Measurements from ENCODE around the gene PRKCH.

PRKCH gene

GRCh38 chr14:61321385-61322010, at the start of gene PRKCH:
Gene PRKCH (plus strand): TSS chr14:61321579. CDS start chr14:61322102, 523 bp downstream.
- Mint-ChIP-seq H3K27me3 (no peaks in the 10 kb centered on the region), H3K9me3 (peaks cover 2% of the 10 kb centered on the region), H3K4me1 (peaks cover 27% of the 10 kb centered on the region), H3K27ac (peak within 1 kb of the TSS; percentile 89), H3K4me3 (peak within 1 kb of the TSS; percentile 87), H3K36me3 (peaks cover 37% of the 10 kb centered on the region)
- CTCF ChIA-PET = interaction anchor here (0.8 to 3.8 kb wide), 8 partner anchors 9 to 181 kb away, joined by 3 to 14 read pairs (median 4); no protein-coding TSS in a partner anchor
- DNase-seq = peak; percentile 94

GRCh38 chr14:61277232-61277631, 44.1 kb upstream of the PRKCH start:
- Mint-ChIP-seq H3K4me3 (no peak overlapping the region), H3K27ac (no peak overlapping the region), H3K36me3 (no peaks in the 10 kb centered on the region), H3K27me3 (peaks cover 54% of the 10 kb centered on the region), H3K4me1 (peaks cover 20% of the 10 kb centered on the region), H3K9me3 (no peaks in the 10 kb centered on the region)
- CTCF ChIA-PET = interaction anchor here (0.8 kb wide), 1 partner anchor 8 kb away, joined by 3 read pairs; no protein-coding TSS in a partner anchor
- no peak for DNase-seq

- H3K9me3 Mint-ChIP-seq = no peaks in the 10 kb centered on the region
- CTCF ChIA-PET = no interaction called here
- no peaks in the 10 kb centered on the region for H3K36me3 Mint-ChIP-seq
- H3K4me1 Mint-ChIP-seq = peaks cover 20% of the 10 kb centered on the region
- H3K4me3 Mint-ChIP-seq = no peak overlapping the region
- H3K27me3 Mint-ChIP-seq = peaks cover 51% of the 10 kb centered on the region
- no peak for DNase-seq
- H3K27ac Mint-ChIP-seq = no peak overlapping the region
These were observed 43.6 kb upstream of the PRKCH start for GRCh38 chr14:61277784-61278183.

GRCh38 chr14:61279082-61279481, 42.3 kb upstream of the PRKCH start:
- peaks cover 28% of the 10 kb centered on the region for H3K4me1 Mint-ChIP-seq
- no peaks in the 10 kb centered on the region for H3K36me3 Mint-ChIP-seq
- no peak for DNase-seq
- H3K27ac Mint-ChIP-seq = no peak overlapping the region
- H3K4me3 Mint-ChIP-seq = no peak overlapping the region
- H3K27me3 Mint-ChIP-seq = peaks cover 54% of the 10 kb centered on the region
- H3K9me3 Mint-ChIP-seq = no peaks in the 10 kb centered on the region
- CTCF ChIA-PET = interaction anchor here (1.3 to 3.4 kb wide), 5 partner anchors 8 to 558 kb away, joined by 4 to 15 read pairs (median 11); no protein-coding TSS in a partner anchor

- peak; percentile 58 for DNase-seq
- H3K27ac Mint-ChIP-seq = peak overlapping the region; percentile 80
- H3K4me1 Mint-ChIP-seq = peaks cover 32% of the 10 kb centered on the region
- peaks cover 51% of the 10 kb centered on the region for H3K27me3 Mint-ChIP-seq
- CTCF ChIA-PET = interaction anchor here (0.9 to 3.4 kb wide), 7 partner anchors 9 to 557 kb away, joined by 3 to 15 read pairs (median 11); no protein-coding TSS in a partner anchor
- H3K9me3 Mint-ChIP-seq = no peaks in the 10 kb centered on the region
- H3K36me3 Mint-ChIP-seq = no peaks in the 10 kb centered on the region
- peak overlapping the region; percentile 81 for H3K4me3 Mint-ChIP-seq
These were observed 41.3 kb upstream of the PRKCH start for GRCh38 chr14:61280092-61280525.

GRCh38 chr14:61280526-61281185, 40.7 kb upstream of the PRKCH start:
- CTCF ChIA-PET = interaction anchor here (0.9 to 3.4 kb wide), 6 partner anchors 9 to 557 kb away, joined by 3 to 15 read pairs (median 12); no protein-coding TSS in a partner anchor
- DNase-seq = peak; percentile 78
- peak overlapping the region; percentile 81 for H3K4me3 Mint-ChIP-seq

GRCh38 chr14:61281186-61281947, 40.0 kb upstream of the PRKCH start, which contains the start of gene TMEM30B:
Gene TMEM30B (minus strand): TSS chr14:61281338. CDS start chr14:61281147, 191 bp downstream.
- no peaks in the 10 kb centered on the region for H3K36me3 Mint-ChIP-seq
- peak; percentile 55 for DNase-seq
- H3K27me3 Mint-ChIP-seq = peaks cover 43% of the 10 kb centered on the region
- CTCF ChIA-PET = interaction anchor here (0.7 to 3.4 kb wide), 6 partner anchors 8 to 845 kb away, joined by 3 to 15 read pairs (median 12); no protein-coding TSS in a partner anchor
- peak within 1 kb of the TSS; percentile 81 for H3K4me3 Mint-ChIP-seq
- H3K9me3 Mint-ChIP-seq = no peaks in the 10 kb centered on the region
- H3K27ac Mint-ChIP-seq = peak within 1 kb of the TSS; percentile 80
- H3K4me1 Mint-ChIP-seq = peaks cover 41% of the 10 kb centered on the region

More at GRCh38 chr14:61280526-61281185, 40.7 kb upstream of the PRKCH start:
- peak overlapping the region; percentile 80 for H3K27ac Mint-ChIP-seq
- peaks cover 48% of the 10 kb centered on the region for H3K27me3 Mint-ChIP-seq
- H3K4me1 Mint-ChIP-seq = peaks cover 35% of the 10 kb centered on the region
- H3K36me3 Mint-ChIP-seq = no peaks in the 10 kb centered on the region
- no peaks in the 10 kb centered on the region for H3K9me3 Mint-ChIP-seq

GRCh38 chr14:61281948-61282275, 39.5 kb upstream of the PRKCH start:
- DNase-seq = no peak
- peak overlapping the region; percentile 71 for H3K4me3 Mint-ChIP-seq
- H3K27me3 Mint-ChIP-seq = peaks cover 43% of the 10 kb centered on the region
- H3K4me1 Mint-ChIP-seq = peaks cover 44% of the 10 kb centered on the region
- H3K27ac Mint-ChIP-seq = no peak overlapping the region
- CTCF ChIA-PET = interaction anchor here (0.7 to 3.4 kb wide), 5 partner anchors 11 to 845 kb away, joined by 3 to 15 read pairs (median 4); no protein-coding TSS in a partner anchor
- H3K9me3 Mint-ChIP-seq = no peaks in the 10 kb centered on the region
- H3K36me3 Mint-ChIP-seq = no peaks in the 10 kb centered on the region

- H3K9me3 Mint-ChIP-seq = no peaks in the 10 kb centered on the region
- no peak overlapping the region for H3K27ac Mint-ChIP-seq
- H3K4me1 Mint-ChIP-seq = peaks cover 47% of the 10 kb centered on the region
- CTCF ChIA-PET = interaction anchor here (0.6 to 1.2 kb wide), 2 partner anchors 11 kb away, joined by 3 to 4 read pairs; no protein-coding TSS in a partner anchor
- H3K4me3 Mint-ChIP-seq = no peak overlapping the region
- DNase-seq = no peak
- H3K27me3 Mint-ChIP-seq = peaks cover 43% of the 10 kb centered on the region
- H3K36me3 Mint-ChIP-seq = no peaks in the 10 kb centered on the region
These were observed 38.6 kb upstream of the PRKCH start for GRCh38 chr14:61282746-61283145.

GRCh38 chr14:61284001-61284400, 37.4 kb upstream of the PRKCH start:
- Mint-ChIP-seq H3K27me3 (peaks cover 40% of the 10 kb centered on the region), H3K4me3 (no peak overlapping the region), H3K27ac (no peak overlapping the region), H3K36me3 (no peaks in the 10 kb centered on the region), H3K4me1 (peaks cover 47% of the 10 kb centered on the region), H3K9me3 (no peaks in the 10 kb centered on the region)
- DNase-seq = no peak
- CTCF ChIA-PET = interaction anchor here (0.9 to 4.3 kb wide), 3 partner anchors 9 to 18 kb away, joined by 3 to 38 read pairs (median 3); no protein-coding TSS in a partner anchor

GRCh38 chr14:61285364-61285763, 36.0 kb upstream of the PRKCH start:
- no peak overlapping the region for H3K27ac Mint-ChIP-seq

GRCh38 chr14:61287196-61287595, 34.2 kb upstream of the PRKCH start:
- CTCF ChIA-PET = interaction anchor here (0.7 to 4.3 kb wide), 6 partner anchors 9 to 663 kb away, joined by 3 to 38 read pairs (median 4); no protein-coding TSS in a partner anchor
- no peak for DNase-seq
- no peaks in the 10 kb centered on the region for H3K36me3 Mint-ChIP-seq
- no peak overlapping the region for H3K27ac Mint-ChIP-seq
- no peaks in the 10 kb centered on the region for H3K9me3 Mint-ChIP-seq
- peaks cover 27% of the 10 kb centered on the region for H3K4me1 Mint-ChIP-seq
- H3K4me3 Mint-ChIP-seq = no peak overlapping the region
- peaks cover 18% of the 10 kb centered on the region for H3K27me3 Mint-ChIP-seq

More at GRCh38 chr14:61285364-61285763, 36.0 kb upstream of the PRKCH start:
- Mint-ChIP-seq H3K27me3 (peaks cover 31% of the 10 kb centered on the region), H3K4me1 (peaks cover 36% of the 10 kb centered on the region), H3K4me3 (no peak overlapping the region), H3K36me3 (no peaks in the 10 kb centered on the region), H3K9me3 (no peaks in the 10 kb centered on the region)
- CTCF ChIA-PET = interaction anchor here (0.7 to 4.3 kb wide), 15 partner anchors 9 to 558 kb away, joined by 3 to 38 read pairs (median 3); partner anchors contain the start of gene SNAPC1
- no peak for DNase-seq

GRCh38 chr14:61288228-61288627, 33.2 kb upstream of the PRKCH start:
- H3K27ac Mint-ChIP-seq = no peak overlapping the region
- H3K4me3 Mint-ChIP-seq = no peak overlapping the region
- no peaks in the 10 kb centered on the region for H3K9me3 Mint-ChIP-seq
- DNase-seq = no peak
- peaks cover 12% of the 10 kb centered on the region for H3K27me3 Mint-ChIP-seq
- peaks cover 24% of the 10 kb centered on the region for H3K4me1 Mint-ChIP-seq
- CTCF ChIA-PET = interaction anchor here (0.8 to 2.0 kb wide), 3 partner anchors 8 to 269 kb away, joined by 3 to 12 read pairs (median 4); partner anchors contain the start of gene TMEM30B
- no peaks in the 10 kb centered on the region for H3K36me3 Mint-ChIP-seq
